ENCODE results near the gene SNRNP40. TPM values are rescaled to one million over a fixed set of nuclear protein-coding genes. Genes with fewer than 3 reads are reported as not detected.
A peak's percentile ranks its signal among the peaks of the same experiment; 100 is the strongest.

The SNRNP40 gene
- total RNA-seq, 4 donors from 2014 or later: 36.3 to 45.7 (median 40.6) TPM

DNA sequence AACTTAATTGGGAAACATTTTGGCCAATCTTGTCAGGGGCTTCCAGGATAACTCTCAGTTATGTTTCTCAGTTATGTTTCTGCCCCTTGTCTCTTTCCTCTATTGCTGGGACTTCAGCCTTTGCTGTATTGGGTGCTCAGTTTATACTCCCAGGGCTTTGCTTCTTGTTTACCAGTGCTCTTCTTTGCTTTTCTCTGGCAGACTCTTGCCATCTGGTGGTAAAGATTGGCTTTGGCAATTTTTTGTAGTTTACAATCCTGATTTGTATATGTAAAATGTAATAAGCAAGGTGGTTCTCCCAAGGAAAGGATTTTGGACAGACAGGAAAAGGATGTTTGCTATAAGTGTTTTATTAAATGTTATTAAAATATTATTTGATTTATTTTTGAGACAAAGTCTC, 38.4 kb upstream of the SNRNP40 start:
- peaks cover 10 to 45% (median 16%) of the 10 kb centered on the region in 4 donors for H3K36me3 ChIP-seq
- no peak for DNase-seq (ENCODE audit: extremely low spot score)
- no peaks in the 10 kb centered on the region for H3K27me3 ChIP-seq
- H3K9me3 ChIP-seq: no peaks in the 10 kb centered on the region
- peaks cover 0 to 4% (median 0%) of the 10 kb centered on the region in 4 donors for H3K4me1 ChIP-seq
- TF ChIP-seq POLR2A (IDR thresholded peaks at IDR 0.05; ENCODE audit: low read depth) (no peak), EP300 (IDR thresholded peaks at IDR 0.05) (no peak), POLR2AphosphoS5 (IDR thresholded peaks at IDR 0.05) (no peak)
- TF ChIP-seq, protein P1, sequence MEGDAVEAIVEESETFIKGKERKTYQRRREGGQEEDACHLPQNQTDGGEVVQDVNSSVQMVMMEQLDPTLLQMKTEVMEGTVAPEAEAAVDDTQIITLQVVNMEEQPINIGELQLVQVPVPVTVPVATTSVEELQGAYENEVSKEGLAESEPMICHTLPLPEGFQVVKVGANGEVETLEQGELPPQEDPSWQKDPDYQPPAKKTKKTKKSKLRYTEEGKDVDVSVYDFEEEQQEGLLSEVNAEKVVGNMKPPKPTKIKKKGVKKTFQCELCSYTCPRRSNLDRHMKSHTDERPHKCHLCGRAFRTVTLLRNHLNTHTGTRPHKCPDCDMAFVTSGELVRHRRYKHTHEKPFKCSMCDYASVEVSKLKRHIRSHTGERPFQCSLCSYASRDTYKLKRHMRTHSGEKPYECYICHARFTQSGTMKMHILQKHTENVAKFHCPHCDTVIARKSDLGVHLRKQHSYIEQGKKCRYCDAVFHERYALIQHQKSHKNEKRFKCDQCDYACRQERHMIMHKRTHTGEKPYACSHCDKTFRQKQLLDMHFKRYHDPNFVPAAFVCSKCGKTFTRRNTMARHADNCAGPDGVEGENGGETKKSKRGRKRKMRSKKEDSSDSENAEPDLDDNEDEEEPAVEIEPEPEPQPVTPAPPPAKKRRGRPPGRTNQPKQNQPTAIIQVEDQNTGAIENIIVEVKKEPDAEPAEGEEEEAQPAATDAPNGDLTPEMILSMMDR (IDR thresholded peaks at IDR 0.05): peak; percentile 32 to 42 (median 35)
- intact Hi-C loops (cut with DNase I): no loop called here
- no peak overlapping the region for H3K27ac ChIP-seq (replicated peaks in 1 of 4)
- H3K4me3 ChIP-seq: no peak overlapping the region

DNA sequence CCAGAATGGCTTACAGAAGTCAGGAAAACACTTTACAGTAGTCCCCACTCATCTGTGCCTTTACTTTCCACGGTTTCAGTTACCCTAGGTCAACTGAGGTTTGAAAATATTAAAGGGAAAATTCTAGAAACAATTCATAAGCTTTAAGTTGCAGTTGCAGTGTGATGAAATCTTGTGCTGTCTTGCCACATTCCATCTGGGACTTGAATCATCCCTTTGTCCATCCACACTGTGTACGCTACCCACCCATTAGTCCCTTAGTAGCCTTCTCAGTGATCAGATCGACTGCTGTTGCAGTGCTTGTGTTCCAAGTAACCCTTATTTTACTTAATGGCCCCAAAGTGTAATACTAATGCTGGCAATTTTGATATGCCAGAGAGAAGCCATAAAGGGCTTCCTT, 30.8 kb upstream of the SNRNP40 start:
- no peak for TF ChIP-seq POLR2A (IDR thresholded peaks at IDR 0.05; ENCODE audit: low read depth)
- TF ChIP-seq, protein P1 (IDR thresholded peaks at IDR 0.05): no peak
- TF ChIP-seq EP300 (IDR thresholded peaks at IDR 0.05): no peak
- TF ChIP-seq POLR2AphosphoS5 (IDR thresholded peaks at IDR 0.05): no peak
- Histone ChIP-seq H3K36me3 (peaks cover 0 to 42% (median 21%) of the 10 kb centered on the region in 4 donors), H3K27me3 (no peaks in the 10 kb centered on the region), H3K4me1 (peaks cover 0 to 4% (median 0%) of the 10 kb centered on the region in 4 donors), H3K27ac (replicated peaks in 1 of 4) (no peak overlapping the region), H3K4me3 (no peak overlapping the region), H3K9me3 (no peaks in the 10 kb centered on the region)
- DNase-seq (ENCODE audit: extremely low spot score): no peak
- intact Hi-C loops (cut with DNase I): no loop called here
- 89% methylated on average over 3 of the region's 3 CpGs for WGBS

DNA sequence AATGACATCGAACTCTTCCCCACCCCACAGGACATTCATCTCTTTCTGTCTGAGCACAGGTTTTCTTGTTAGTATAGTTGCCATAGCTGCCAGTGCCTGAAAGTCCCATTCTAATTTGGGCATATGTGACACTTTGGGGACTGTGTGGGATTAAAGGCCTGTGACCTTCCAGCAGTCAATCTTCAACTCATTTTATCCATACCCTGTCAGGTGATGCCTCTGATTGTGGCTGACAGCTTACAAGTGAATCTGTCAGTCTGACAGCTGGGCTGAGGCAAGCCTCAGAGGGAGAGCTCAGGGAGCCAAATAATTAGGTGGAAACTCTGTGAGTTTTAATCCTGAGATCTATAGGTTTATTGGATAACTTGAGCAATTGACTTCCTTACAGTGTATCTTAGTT, 29.9 kb upstream of the SNRNP40 start:
- H3K27ac ChIP-seq (replicated peaks in 1 of 4): no peak overlapping the region
- no peaks in the 10 kb centered on the region for H3K9me3 ChIP-seq
- WGBS: 91% methylated on average over 1 of the region's 1 CpG
- H3K4me3 ChIP-seq: no peak overlapping the region
- intact Hi-C loops (cut with DNase I): no loop called here
- peaks cover 0 to 34% (median 21%) of the 10 kb centered on the region in 4 donors for H3K36me3 ChIP-seq
- no peaks in the 10 kb centered on the region for H3K27me3 ChIP-seq
- no peak for DNase-seq (ENCODE audit: extremely low spot score)
- H3K4me1 ChIP-seq: peaks cover 0 to 4% (median 0%) of the 10 kb centered on the region in 4 donors
- TF ChIP-seq POLR2AphosphoS5 (IDR thresholded peaks at IDR 0.05) (no peak), POLR2A (IDR thresholded peaks at IDR 0.05; ENCODE audit: low read depth) (no peak), EP300 (IDR thresholded peaks at IDR 0.05) (no peak)
- TF ChIP-seq, protein P1 (IDR thresholded peaks at IDR 0.05): no peak

DNA sequence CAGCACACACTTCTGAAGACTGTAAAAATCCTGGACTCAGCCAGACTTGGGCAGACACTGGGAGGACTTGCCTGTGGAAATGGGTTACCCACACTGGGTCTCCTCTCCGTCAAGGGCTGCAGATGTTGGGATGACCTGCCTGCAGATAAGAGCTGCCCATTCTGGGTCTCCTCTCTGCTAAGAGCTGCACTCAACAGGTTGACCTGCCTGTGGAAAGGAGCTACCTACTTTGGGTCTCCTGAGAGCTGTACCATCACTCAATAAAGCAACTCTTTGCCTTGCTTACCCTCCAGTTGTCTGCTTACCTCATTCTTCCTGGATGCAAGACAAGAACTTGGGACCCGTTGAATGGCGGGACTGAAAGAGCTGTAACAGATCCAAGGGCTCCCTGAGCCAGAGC, 28.4 kb upstream of the SNRNP40 start:
- 100% methylated on average over 1 of the region's 3 CpGs for WGBS
- H3K27me3 ChIP-seq: no peaks in the 10 kb centered on the region
- H3K27ac ChIP-seq (replicated peaks in 1 of 4): no peak overlapping the region
- no peak for TF ChIP-seq POLR2A (IDR thresholded peaks at IDR 0.05; ENCODE audit: low read depth)
- TF ChIP-seq, protein P1 (IDR thresholded peaks at IDR 0.05): no peak
- no peak for TF ChIP-seq EP300 (IDR thresholded peaks at IDR 0.05)
- no peak for TF ChIP-seq POLR2AphosphoS5 (IDR thresholded peaks at IDR 0.05)
- H3K9me3 ChIP-seq: no peaks in the 10 kb centered on the region
- H3K4me3 ChIP-seq: no peak overlapping the region
- peaks cover 0 to 4% (median 0%) of the 10 kb centered on the region in 4 donors for H3K4me1 ChIP-seq
- intact Hi-C loops (cut with DNase I): no loop called here
- DNase-seq (ENCODE audit: extremely low spot score): no peak
- H3K36me3 ChIP-seq: peaks cover 0 to 41% (median 25%) of the 10 kb centered on the region in 4 donors

DNA sequence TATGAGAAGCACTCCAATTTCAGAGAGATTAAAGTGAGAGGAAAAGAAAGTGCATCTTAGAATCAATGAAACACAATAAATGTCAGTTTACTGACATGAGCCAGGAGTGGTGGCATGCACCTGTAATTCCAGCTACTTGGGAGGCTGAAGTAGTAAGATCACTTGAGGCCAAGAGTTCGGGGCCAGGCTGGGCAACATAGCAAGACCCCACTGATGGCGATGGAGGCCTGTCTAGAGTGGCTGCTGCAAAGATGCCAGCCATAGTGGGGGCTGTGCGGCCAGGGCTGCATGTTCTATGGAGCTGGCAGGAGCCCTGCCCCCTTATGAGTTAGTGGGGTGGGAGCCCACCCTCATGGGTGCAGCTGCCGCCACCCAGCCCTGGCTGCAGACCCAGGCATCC, 27.5 kb upstream of the SNRNP40 start:
- DNase-seq (ENCODE audit: extremely low spot score): no peak
- 98% methylated on average over 3 of the region's 4 CpGs for WGBS
- intact Hi-C loops (cut with DNase I): no loop called here

More for the DNA sequence above, 27.5 kb upstream of the SNRNP40 start:
- no peak for TF ChIP-seq POLR2A (IDR thresholded peaks at IDR 0.05; ENCODE audit: low read depth)
- Histone ChIP-seq H3K27ac (replicated peaks in 1 of 4) (no peak overlapping the region), H3K36me3 (peaks cover 6 to 50% (median 32%) of the 10 kb centered on the region in 4 donors), H3K4me3 (no peak overlapping the region), H3K9me3 (no peaks in the 10 kb centered on the region), H3K4me1 (peaks cover 0 to 4% (median 0%) of the 10 kb centered on the region in 4 donors), H3K27me3 (no peaks in the 10 kb centered on the region)
